GM10248 (cell line): Measurements from ENCODE around the gene MAN1A1.

Experiments used
- CTCF ChIA-PET: fragments of 300-600 bp; sonication (Branson Sonifier 250); formaldehyde crosslinking; extraction: SDS; loops from one replicate; lab custom pipeline; 2021; ENCODE audit warnings: antibody characterized with exemption; lab: Yijun Ruan, JAX
- POLR2A ChIA-PET: fragments of 350-650 bp; sonication (Branson Sonifier 250); formaldehyde crosslinking; extraction: SDS; loops from one replicate; lab custom pipeline; 2020; ENCODE audit warnings: antibody characterized with exemption; lab: Yijun Ruan, JAX
- DNase-seq: peaks from one replicate; pipeline ENCODE4 v3.0.0; 2012; ENCODE audit errors: extremely low spot score
- TF ChIP-seq, protein P1 (sequence below): IDR thresholded peaks from 2 replicates; pipeline ENCODE4 v1.5.1; 2012; ENCODE audit warnings: mild to moderate bottlenecking, low read depth; ENCODE audit errors: extremely low read depth, missing control alignments, control extremely low read depth

Gene MAN1A1

DNA sequence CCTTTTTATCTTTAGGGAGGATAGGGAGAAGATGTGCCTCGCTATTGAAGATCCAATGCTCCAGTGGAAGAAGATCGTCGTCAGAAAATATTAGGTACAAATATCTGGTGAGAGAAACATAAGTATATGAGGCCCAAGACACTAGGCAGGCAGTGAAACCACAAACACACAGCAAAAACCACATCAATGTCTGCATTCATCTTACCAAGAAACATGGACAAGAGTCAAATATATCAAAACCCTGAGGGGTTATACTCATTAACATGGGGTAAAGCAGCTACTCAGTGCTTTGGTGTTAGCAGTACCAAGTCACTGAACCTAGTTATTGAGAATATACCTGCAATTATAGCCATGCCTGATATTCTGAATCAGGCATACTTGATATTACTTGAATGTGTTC lies 169.7 kb downstream of the MAN1A1 start:
- DNase-seq: no peak
- TF ChIP-seq, protein P1, sequence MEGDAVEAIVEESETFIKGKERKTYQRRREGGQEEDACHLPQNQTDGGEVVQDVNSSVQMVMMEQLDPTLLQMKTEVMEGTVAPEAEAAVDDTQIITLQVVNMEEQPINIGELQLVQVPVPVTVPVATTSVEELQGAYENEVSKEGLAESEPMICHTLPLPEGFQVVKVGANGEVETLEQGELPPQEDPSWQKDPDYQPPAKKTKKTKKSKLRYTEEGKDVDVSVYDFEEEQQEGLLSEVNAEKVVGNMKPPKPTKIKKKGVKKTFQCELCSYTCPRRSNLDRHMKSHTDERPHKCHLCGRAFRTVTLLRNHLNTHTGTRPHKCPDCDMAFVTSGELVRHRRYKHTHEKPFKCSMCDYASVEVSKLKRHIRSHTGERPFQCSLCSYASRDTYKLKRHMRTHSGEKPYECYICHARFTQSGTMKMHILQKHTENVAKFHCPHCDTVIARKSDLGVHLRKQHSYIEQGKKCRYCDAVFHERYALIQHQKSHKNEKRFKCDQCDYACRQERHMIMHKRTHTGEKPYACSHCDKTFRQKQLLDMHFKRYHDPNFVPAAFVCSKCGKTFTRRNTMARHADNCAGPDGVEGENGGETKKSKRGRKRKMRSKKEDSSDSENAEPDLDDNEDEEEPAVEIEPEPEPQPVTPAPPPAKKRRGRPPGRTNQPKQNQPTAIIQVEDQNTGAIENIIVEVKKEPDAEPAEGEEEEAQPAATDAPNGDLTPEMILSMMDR: no peak
- ChIA-PET CTCF (no interaction called here), POLR2A (no interaction called here)

DNA sequence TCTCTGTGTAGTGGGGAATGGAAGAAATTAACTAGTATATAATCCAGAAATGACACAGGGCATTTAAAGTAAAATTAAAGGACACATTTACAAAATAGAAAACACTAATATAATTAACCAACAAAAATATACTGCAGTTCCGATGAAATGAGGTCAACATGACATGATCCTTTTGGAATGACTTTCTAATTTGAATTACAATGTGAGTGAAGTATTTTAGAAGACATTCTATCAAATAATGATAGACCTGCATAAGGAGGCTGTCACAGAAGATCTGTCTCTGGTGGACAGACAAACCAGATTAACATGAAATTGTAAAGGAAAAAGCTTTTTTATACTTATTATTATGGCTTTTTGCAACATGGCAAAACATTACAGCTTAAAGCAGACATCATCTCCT lies 170.5 kb downstream of the MAN1A1 start:
- ChIA-PET CTCF (no interaction called here), POLR2A (no interaction called here)
- TF ChIP-seq, protein P1: no peak
- DNase-seq: no peak

DNA sequence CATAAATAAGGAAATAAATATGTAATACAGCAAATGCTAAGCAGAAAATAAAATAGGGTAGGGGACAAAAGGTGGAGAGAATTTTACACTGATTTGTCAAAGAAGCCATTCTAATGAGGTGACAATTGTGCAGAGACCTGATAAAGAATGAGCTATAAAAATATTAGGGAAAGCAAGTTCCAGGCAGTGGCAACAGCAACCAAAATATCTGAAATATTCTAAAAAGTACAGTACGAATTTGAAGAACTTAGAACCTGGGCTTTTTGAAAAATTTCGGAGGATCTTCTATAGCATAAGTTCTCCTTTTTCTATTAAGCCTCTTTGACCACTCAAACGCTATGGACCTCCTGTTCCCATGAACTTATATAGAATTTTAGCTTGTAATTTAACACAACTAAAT lies 173.1 kb downstream of the MAN1A1 start:
- DNase-seq: no peak
- TF ChIP-seq, protein P1: no peak
- ChIA-PET CTCF (interaction anchor here (1.0 to 2.3 kb wide), 3 partner anchors 11 to 47 kb away, joined by 3 to 8 read pairs (median 3); no protein-coding TSS in a partner anchor), POLR2A (no interaction called here)

DNA sequence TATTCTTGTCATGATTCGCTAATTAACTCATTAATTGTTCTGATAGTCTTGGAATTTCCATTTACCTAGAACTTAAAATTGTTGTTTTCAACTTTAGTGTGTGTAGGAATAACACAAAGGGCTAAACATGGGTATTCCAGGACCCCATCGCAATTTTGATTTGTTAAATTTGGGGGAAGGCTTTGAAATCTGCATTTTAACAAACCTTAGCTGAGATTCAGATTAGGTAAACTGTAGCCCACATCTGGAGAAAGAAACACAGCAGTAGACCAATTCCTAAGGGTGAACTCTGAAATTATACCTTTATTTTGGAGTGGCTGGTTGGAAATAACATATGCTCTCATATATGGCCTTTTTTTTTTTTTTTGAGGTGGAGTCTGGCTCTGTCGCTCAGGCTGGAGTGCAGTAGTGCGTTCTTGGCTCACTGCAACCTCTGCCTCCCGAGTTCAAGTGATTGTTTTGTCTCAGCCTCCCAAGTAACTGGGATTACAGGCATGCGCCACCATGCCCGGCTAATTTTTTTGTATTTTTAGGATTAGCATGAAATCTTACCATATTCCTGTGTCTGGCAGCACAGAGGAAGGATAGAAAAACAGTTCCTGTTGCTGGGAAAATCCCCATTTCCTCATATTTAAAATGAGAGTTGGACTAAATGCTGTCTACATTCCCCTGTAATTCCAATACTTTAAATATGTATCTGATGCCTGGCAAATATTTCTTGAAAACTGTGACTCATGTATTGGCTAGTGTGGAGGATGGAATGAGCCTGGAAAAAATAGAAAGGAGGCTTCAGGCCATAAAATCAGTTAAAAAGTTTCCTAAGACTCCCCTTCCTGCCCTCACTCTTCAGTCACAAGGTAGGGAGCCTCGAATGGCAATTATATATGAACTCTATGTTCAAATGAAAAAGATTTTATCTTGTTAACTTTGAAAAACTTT lies 174.4 kb downstream of the MAN1A1 start:
- TF ChIP-seq, protein P1: no peak
- POLR2A ChIA-PET: no interaction called here
- no peak for DNase-seq
- CTCF ChIA-PET: interaction anchor here (0.6 to 2.3 kb wide), 4 partner anchors 12 to 384 kb away, joined by 3 to 8 read pairs (median 3); no protein-coding TSS in a partner anchor

DNA sequence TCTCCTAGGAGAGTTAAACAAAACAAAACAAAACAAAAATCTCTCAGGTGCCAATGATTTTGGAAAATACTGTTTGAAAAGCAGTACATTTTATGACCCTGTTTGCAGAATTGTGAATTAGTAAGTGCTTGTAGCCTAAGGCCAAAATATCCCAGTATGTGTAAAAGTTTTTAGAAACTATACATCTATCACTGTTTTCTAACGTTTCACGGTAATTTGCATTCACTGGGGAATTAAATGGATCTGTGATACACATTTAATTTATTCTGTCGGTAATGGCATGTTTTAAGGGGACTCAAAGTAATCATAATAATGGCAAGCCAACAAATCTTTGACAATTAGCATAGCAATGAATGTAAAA lies 175.5 kb downstream of the MAN1A1 start:
- ChIA-PET POLR2A (no interaction called here), CTCF (interaction anchor here (1.0 to 1.9 kb wide), 2 partner anchors 13 to 26 kb away, joined by 3 to 8 read pairs; no protein-coding TSS in a partner anchor)
- TF ChIP-seq, protein P1: no peak
- no peak for DNase-seq

DNA sequence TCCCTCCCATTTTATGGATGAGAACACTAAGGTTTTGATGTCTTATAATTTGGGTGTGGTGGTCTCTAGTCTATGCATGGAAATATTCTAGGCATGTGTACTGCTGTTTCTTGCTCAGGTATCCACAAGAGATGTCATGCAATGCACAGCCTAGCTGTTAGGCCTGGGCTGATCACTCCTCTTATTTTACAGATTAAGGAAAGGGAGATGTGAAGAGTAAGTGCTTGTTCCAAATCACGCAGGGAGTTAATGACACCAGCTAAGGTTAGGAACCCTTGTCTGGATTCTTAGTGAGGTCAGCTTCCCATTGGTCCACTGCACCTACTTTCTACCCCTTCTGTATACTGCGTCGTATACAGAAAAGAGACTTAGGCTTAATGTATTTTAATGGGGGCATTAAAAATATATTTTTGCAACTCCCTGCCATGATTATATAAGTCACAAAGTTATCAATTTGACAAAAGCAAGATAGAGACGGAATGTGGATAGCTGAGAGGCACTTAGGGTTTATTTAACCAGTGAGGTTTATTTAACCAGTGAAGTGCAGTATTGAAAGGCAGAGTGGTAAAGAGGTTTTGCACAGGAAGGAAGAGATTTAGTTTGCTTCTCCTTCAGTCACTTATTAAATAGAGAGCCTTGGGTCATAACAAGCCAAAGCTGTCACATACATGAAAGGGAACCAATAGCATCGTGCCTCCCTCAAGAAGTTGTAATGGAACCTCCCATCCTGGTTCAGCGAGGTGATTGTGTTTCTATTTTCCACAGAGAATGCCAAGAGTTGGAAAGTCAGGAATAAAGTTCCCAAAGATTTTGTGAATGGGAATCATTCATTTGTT lies 176.1 kb downstream of the MAN1A1 start:
- TF ChIP-seq, protein P1: no peak
- ChIA-PET POLR2A (no interaction called here), CTCF (interaction anchor here (0.7 to 1.9 kb wide), 12 partner anchors 8 to 63 kb away, joined by 3 to 8 read pairs (median 3); no protein-coding TSS in a partner anchor)
- no peak for DNase-seq
